HG02840 (cell line): ENCODE data around the gene RAD18.

Experiments
- ATAC-seq: cut with Tn5 transposase; IDR thresholded peaks from one replicate; pipeline ENCODE4 v1.9.1; 2021; ENCODE audit warnings: mild to moderate bottlenecking, moderate library complexity, moderate number of reproducible peaks; ENCODE audit not compliant: unreplicated experiment, low FRiP score

RAD18 gene

DNA sequence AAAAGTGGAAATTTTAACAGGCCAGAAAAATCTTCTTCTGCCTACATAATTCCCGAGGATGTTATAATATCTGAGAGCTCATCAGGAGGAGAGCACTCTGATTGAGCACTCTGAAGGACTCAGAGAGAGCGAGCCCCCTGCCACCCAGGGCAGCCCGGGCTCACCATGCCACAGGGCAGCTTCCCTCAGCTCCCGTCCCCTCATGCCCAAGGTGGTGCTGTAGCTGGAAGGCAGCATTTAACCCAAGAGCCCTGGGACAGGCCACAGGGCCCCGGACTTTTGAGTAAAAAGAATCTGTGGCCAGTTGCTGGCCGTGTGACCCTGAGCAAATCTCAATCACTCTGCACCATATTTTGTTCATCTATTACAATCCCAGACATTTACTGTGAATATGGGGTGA lies 23.5 kb upstream of the RAD18 start:
- no peak for ATAC-seq

DNA sequence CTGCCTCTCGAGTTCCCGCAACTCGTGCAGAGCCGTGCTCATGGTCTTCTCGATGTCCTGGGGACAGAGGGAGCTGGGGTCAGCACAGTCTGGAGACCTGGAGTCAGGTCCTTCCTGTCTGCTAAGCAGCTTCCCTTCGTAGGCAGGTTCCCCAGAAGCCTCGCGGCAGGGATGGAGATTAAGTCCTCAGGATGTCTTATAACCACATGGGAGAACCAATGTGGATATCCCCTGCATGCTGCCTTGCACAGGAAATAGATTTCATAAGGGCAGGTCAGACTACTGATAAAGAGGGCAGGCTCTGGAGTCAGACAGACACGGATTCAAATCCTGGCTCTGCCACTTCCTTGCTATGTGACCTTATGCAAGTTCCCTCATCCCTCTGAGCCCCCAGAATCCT lies 22.6 kb upstream of the RAD18 start:
- ATAC-seq, result no peak

DNA sequence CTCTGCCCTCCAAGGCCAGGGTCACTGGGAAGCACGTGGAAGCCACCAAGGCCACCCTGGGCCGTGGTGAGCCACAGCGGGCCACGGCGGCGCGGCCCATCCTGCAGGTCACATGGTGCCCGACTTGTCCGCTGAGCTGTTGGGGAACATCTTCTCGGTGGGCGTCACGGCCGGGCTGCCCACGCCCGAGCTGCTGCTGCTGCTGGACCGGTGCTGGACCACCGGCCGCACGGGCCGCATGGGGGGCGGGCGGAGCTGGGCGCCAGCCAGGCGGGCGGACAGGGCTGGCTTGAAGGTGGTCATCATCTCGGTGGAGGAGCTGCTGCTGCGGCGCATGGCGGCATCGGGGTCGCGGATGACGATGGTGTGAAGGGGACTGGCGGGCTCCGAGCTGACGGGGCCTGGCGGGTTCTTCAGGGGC lies 22.1 kb upstream of the RAD18 start:
- no peak for ATAC-seq

DNA sequence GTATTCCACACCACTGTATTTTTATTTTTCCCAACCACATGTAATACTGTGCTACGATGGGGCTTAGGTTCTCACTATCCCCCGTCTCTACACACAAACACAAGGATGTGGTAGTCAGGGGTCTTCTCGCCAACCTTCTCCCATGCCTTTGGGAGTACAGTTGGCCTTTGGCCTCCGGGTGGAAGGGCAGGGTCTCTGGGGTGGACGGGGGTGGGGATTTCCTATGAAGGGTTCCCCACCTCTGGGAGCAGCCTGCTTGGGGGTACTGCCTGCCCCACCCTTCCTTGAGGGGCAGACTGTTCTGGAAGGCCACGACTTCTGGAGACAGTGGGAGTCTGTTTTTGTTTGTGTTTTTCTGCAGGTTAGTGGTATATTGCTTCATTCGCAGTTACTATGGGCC lies 21.3 kb upstream of the RAD18 start:
- ATAC-seq, result no peak

DNA sequence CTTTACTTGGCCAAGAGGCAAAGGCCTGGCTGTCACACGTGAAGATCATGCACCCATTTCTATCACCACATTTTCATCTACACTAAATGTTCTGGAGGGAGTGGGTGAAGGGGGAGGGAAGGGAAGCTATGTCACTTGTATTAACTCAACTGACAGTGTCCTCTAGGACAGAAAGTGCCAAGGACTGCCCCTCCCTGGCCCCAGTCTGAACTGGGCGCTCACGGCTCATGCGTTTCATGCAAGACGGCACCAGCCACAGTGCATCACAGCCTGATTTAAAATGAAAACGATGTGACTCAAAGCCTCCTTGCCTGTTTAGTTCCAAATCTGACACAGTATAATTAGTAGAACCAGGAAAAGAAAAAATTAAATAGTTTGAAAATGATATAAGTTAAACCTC lies 20.8 kb upstream of the RAD18 start:
- no peak for ATAC-seq

DNA sequence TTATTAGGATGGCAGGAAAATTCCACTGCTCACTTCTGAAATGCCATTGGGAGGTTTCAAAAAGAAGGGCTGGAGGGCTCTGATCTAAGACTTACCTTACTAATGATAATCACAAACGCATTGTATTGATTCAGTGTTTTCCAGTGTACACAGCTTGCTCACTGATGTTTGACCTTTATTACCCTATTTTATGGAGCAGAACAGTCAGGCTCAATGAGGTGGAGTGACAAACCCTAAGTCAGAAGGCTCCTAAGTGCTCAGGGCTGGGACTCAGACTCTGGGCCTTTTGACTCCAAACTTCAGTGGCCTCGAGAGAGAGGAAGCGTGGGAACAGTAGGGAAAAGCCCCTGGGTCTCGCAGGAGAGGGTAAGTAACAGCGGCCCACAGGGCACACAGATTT lies 20.3 kb upstream of the RAD18 start:
- ATAC-seq, result no peak

DNA sequence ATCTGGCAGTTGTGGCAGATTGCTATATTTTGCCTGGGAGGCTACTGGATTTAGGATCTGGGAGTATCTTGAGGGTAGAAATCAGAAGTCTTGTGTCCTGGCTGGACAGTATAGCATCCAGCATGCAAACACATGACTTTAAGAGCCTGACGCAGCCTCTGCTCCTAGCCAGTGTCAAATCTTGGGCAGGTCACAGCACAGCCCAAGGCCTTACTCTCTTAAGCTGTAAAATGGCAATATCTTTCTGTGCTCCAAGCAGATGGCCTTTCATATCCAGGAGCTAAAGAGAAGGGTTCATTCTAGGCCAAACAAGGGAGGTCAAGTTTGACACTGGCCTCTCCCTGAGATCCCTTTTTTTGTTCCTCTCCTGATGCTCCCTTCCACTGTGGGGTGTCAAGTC lies 19.8 kb upstream of the RAD18 start:
- ATAC-seq, result no peak

DNA sequence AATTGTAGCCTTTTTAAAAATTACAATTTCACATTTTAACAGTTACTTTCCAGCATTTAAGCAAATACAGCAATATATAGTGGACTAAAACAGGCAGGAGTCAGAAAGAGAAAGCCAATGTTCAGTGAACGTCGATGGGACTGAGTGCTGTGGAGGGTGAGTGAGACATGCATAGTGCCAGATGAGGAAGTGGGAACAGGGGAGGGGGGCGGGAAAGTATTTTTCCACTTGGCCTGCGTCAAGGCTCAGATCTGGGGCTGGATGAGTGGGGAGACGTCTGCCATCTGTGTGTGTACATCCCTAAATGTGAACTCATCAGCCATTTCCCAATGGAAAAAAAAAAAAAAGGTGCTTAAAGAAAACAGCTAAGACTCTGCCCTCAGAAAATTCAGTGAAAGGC lies 19.2 kb upstream of the RAD18 start:
- ATAC-seq, result no peak

DNA sequence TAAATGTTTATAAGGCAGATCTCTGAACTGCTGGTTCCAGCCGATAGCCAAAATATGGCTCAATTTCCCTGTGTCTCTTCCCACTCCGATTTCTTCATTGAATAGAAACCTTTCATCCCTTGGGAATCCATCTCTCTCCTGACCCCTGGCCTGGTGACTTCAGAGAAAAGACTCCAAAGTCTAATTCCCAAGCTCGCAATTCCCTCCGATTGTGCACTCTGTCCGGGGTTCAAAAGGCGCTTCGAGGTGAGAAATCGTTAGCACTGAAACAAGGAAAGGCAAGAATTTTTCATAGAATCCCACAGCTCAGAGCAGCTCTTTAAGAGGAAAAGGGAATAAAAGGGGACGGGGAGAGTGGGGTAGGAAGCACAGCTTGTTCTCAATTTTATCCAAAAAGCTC lies 18.4 kb upstream of the RAD18 start:
- ATAC-seq, result no peak

DNA sequence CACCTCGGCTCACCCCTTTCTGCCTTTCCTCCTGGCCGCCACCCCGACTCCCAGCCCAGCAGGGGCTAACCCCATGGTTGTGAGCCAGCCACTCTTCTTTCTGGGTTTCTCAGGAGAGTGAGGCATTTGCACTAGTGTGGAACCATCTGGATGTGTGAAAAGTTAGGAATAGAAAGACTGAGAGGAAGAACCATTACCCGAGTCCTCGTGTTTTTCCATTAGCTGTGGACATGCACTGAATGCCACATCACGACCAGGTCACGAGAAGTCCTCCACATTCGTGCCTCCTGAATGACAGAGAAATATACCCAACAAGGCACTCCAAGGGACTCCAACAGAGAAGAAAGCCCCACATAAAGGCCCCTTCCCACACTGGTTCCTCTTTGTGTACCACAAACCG lies 18.0 kb upstream of the RAD18 start:
- ATAC-seq, result no peak

DNA sequence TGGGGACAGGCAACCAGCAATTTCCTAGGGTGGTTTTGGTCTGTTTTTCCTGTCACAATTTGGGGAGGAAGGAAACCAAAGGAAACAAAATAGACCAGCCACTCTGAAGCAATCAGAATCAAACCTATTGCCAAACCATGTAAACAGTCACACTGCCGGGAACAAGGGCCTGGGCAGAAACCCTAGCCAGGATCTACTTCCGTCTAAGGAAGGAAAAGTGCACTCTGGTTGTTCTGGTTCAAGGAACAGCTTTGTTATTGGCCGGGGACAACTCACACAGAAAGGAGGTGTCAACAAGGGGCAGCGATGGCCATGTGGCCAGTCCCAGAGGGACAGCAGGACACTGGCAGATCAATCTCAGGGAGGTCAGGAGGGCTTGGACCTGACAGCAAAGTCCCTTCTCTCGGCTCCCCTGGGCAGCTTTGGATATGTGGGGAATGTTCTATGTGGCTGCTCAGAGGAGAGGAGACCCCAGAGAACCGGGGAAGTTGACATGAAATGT lies 17.5 kb upstream of the RAD18 start:
- no peak for ATAC-seq

DNA sequence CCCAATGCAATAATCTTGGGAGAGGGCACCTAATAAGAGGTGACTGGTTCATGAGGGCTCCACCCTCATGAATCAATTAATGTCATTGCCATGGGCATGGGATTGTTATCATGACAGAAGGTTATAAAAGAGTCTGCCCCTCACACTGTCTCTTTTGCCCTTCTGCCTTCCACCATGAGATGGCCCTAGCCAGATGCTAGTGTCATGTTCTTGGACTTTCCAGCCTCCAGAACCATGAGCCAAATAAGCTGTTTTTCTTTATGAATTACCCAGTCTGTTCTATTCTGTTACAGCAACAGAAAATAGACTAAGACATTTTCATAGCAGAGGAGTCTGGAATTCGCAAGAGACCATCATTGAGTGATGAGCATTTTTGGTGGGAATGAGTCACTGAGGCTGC lies 16.0 kb upstream of the RAD18 start:
- no peak for ATAC-seq

DNA sequence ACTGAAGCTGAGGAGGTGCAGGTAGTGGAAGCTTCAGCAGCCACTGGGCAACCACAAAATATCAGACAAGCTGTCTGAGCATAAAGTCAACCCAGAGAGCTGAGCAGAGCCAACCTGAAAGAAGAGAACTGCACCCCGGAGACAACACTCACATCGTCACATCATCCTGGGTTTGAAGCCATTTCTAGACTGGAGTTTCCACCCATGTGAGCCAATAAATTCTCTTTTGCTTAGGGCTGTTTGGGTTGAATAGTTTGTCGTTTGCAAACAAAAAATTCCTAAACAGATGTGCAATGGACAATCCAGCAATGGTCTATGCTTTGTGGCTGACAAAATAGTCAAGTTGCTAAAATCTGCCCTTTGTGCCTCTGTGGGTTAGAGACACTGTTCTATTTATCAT lies 15.3 kb upstream of the RAD18 start:
- ATAC-seq, result no peak

DNA sequence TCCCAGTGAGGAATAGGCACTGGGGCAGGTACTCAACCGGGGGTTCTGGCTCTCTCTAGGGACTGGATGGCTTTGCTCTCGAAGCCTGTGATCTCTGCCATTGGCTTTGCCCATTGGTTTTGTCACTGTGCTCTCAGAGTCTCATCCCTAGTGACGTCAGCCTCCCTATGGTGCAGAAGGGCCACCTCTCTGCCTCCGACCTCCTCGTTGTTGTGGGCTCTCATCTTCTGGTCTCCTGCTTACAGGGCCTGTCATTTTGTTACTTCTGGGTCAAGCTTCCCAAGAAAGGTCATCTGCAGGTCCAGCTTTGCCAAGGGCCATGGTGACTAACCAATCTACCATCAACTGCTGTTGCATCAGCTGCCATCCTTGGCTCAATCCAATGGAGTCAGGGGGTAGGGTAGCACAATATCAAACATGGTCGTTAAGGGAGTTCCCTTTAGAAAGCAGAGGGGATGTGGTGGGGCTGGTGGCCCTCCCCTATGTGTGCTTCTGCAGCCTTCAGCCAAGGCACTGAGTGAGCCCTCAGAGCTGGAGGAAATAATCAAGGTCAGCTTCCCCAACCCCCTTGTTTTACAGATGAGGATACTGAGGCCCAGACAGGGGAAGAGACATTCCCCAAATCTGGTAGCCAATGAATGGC lies 13.4 kb upstream of the RAD18 start:
- ATAC-seq, result no peak

DNA sequence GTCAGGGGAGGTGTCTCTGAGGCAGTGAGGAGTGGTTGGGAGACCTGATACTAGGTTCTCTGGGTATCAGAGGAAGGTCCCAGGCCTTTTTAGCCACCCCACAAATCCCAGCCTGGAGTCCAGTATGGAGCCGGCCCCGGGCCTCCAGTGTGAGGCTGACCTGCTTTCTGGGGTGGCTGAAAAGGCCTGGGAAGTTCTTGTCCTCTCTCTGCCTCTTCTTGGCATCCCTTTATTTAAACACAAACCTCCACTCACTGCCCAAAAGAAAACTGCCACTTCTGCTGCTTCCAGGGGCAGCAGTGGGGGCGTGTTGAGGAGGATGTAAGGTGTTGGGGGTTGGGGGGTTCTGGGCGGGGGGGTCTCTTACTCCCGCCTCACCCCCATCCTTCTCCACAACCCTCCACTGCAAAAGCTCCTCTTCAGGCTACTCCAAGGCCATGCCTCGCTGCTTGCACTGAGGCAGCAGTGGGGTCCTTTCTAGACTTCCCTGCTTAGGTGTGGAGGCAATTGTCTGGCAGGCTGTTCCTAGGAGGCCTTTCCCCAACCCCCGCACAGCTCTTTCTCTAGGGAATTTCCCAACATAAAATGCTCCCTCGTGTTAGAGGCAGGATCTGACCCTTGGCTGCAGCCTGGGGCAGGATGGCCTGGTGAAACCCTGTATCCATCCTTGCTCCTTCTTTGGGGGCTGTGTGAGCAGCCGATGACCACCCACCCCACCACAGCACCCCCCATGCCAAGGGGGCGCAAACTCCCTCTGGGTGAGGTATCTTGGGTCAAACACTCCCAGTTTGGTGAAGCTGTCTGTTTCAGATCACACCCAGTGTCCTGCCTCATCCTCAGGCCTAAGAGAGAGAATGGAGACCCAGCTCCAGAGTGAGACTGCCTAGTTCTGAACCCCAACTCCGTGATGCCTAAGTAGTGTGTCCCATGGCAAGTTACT lies 12.1 kb upstream of the RAD18 start:
- ATAC-seq, result no peak

DNA sequence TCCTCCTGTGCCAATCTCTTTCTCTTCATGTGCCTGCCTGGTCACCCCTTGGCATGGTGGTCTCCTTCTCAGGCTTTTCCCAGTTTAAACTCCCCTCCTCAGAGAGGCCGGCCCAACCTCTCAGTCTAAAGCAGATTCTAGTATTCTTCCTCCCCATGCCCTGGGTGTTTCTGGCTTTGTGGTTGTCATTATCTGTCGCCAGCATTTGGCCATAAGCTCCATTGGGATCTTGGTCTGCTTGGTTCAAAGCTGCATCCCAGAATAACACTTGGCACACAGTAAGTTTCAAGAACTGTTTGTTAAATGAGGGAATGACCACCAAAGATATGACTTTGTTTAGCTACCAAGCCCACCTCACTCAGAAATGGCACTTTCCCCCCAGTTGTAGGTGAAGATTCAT lies 11.2 kb upstream of the RAD18 start:
- ATAC-seq, result no peak

DNA sequence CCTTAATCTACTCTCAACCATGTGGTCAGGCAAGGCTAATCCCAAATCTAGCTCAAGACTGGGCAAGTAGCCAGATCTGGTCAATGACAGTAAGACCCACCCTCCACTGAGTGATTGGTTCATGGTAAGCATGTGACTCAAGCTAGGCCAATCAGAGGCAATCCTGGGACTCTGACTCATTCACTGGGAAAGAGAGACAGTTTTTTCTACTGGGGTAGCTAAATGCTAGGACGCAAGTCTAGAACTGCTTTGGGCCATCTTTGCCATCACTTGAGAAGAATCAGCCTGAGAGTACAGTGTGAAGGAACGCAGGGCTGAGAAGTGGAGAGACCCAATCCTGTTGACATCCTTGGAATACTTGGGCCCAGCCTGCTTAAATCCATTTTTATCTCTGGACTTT lies 9.4 kb upstream of the RAD18 start:
- no peak for ATAC-seq

DNA sequence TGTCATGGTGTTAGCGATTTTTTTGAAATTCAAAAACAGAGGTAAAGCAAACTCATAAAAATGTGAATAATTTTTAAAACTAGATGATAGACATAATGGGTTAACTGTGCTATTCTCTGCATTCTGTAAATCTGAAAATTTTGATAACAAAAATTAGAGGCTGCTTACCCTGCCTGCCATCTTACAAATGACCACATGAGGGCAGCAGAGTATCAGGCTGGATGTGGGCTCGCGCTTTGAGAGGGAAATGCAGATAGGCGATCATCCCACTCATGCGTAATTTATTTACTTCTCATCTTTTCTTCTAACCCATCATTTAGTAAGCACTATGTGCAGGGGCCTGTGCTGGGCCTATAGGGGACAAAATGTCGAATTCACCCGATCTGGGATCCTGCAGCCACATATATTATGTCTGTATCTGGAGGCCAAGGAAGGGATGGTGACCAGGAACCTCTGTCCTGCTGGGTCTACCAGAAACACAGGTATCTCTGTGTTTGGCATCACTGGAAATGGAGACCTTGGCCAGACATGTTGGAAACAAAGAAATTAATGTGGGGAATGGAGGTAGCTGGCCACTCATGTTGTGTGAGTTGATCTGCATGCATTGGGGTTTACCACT lies 7.8 kb upstream of the RAD18 start:
- no peak for ATAC-seq

DNA sequence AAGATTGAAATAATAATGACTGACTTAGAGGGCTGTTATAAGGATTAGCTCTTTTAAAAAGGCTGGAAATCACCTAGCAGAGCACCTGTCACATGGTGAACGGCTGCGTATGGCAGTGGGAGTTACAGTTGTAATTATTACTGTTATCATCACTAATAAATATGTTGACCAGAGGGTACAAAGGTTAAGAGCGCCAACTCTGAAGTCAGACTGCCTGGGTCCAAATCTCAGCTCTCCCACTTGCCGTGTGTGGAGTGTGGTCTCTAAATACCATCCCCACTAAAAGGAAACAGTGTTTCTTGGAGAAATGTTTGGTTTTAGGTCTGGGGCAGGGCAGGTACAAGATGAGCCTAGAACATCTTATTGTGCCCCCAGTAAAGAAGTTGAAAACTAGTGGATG lies 6.0 kb upstream of the RAD18 start:
- ATAC-seq, result no peak

DNA sequence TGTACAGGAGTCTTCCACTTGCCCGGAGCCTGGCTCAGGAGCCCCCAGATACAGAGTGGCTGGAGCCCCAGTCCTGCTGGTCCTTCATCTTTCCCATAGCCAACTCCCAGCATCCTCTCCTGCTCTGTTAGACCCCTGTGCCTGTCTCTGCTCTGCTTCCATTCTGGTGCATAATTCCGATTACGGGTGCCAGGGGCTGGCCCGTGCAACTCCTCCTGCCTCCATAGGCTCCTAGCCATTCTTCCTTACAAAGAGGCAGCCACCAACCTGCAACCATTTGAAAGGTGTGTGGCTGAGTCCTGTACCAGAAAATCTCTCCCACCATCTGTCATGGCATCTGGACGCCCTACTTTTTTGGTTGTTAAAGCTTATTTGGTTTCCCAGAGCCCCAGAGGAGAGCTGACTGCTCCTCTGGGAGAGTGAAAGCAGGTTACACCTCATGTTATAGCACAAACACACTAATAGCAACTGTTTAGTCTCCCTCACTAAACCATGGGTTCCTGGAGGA lies 5.2 kb upstream of the RAD18 start:
- ATAC-seq, result no peak

DNA sequence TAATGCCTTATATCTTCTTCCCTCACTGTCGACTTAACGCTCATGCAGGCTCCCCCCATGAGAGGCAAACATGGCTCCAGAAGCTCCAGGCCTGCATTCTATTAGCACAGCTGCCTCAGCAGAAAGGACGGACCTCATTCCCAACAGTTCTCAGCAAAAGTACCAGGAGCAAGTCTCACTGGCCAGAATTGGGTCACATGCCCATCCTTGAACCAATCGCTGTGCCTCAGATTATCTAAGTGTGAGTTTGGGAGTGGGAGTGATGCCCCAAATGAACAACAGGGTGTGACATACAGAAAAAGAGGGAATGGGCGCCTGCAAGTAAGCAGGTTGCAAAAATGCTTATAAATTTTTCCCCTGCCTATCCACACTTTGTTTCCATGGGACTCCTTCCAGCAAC lies 4.3 kb upstream of the RAD18 start:
- no peak for ATAC-seq
